ENCODE data around the gene PLBD1.

DNA sequence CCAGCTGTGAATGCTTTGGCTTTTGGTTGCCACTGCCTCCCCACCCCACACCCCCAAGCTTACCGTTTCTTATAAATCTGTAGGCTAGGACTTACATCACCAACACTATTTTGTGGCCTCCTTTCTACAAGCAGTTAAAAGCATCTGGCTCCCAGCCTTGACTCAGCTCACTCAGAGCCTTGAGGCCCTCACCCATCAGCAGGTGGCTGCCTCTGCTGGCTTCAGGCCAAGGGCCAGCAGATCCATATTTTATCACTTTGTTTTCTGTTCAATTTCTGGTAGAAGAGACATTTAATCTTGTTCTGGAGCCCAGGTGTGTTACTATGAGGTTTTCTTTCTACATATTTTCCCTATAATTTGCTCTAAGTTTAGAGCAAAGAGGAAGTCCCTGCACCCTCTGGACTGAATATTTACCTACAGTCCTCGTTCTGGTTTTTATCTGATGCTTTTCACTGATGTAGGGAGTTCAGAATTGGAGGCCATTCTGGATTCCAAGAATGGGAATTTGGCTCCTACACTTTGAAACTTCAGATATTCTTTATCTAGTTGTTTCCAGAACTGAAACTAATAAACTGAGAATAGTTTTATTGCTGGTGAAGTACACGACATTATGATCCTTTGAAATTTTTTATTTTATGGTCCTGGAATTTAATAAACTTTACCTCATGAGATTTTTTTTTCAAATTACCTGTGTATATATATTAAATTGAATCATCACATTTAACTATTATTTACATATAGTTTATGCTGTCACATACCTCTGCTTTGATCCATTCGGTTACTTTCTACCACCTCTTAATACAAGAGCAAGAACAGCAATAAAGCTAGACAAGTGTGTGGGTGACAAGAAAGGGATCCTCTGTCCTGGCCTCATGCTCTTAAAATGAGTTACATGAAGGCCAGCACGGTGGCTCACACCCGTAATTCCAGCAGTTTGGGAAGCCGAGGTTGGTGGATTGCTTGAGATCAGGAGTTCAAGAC lies 22.2 kb downstream of the PLBD1 start:
- TF ChIP-seq, protein P1, sequence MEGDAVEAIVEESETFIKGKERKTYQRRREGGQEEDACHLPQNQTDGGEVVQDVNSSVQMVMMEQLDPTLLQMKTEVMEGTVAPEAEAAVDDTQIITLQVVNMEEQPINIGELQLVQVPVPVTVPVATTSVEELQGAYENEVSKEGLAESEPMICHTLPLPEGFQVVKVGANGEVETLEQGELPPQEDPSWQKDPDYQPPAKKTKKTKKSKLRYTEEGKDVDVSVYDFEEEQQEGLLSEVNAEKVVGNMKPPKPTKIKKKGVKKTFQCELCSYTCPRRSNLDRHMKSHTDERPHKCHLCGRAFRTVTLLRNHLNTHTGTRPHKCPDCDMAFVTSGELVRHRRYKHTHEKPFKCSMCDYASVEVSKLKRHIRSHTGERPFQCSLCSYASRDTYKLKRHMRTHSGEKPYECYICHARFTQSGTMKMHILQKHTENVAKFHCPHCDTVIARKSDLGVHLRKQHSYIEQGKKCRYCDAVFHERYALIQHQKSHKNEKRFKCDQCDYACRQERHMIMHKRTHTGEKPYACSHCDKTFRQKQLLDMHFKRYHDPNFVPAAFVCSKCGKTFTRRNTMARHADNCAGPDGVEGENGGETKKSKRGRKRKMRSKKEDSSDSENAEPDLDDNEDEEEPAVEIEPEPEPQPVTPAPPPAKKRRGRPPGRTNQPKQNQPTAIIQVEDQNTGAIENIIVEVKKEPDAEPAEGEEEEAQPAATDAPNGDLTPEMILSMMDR (conservative IDR thresholded peaks at IDR 0.05), result no peak
- no peak for TF ChIP-seq ZFX (IDR thresholded peaks at IDR 0.05)

All from C4-2B (cell line).